ENCODE measurements around the gene RGS13. TPM values are rescaled to one million over a fixed set of nuclear protein-coding genes. Genes with fewer than 3 reads are reported as not detected.

The RGS13 gene
- total RNA-seq, 1 donor from 2014 or later = 0.22 TPM

- no peaks in the 10 kb centered on the region for H3K36me3 ChIP-seq
- no peak for TF ChIP-seq CTCF (IDR thresholded peaks at IDR 0.05; ENCODE audit: borderline replicate concordance)
- no peak overlapping the region for H3K27ac ChIP-seq (replicated peaks)
- DNase-seq = no peak
- H3K4me3 ChIP-seq = no peak overlapping the region
- H3K27me3 ChIP-seq (ENCODE audit: low read depth) = no peaks in the 10 kb centered on the region
- H3K4me1 ChIP-seq = no peaks in the 10 kb centered on the region
- intact Hi-C loops (cut with micrococcal nuclease) = no loop called here
- H3K9me3 ChIP-seq (replicated peaks) = no peaks in the 10 kb centered on the region
Measured at GRCh38 chr1:192592981-192593708, 42.8 kb upstream of the RGS13 start.

GRCh38 chr1:192595299-192595698 is 40.6 kb upstream of the RGS13 start:
- no peaks in the 10 kb centered on the region for H3K9me3 ChIP-seq (replicated peaks)
- DNase-seq = no peak
- intact Hi-C loops (cut with micrococcal nuclease) = no loop called here
- no peak overlapping the region for H3K27ac ChIP-seq (replicated peaks)
- H3K27me3 ChIP-seq (ENCODE audit: low read depth) = no peaks in the 10 kb centered on the region
- H3K36me3 ChIP-seq = no peaks in the 10 kb centered on the region
- no peak for TF ChIP-seq CTCF (IDR thresholded peaks at IDR 0.05; ENCODE audit: borderline replicate concordance)
- no peak overlapping the region for H3K4me3 ChIP-seq
- H3K4me1 ChIP-seq = no peaks in the 10 kb centered on the region

- H3K9me3 ChIP-seq (replicated peaks) = no peaks in the 10 kb centered on the region
- H3K4me3 ChIP-seq = no peak overlapping the region
- TF ChIP-seq CTCF (IDR thresholded peaks at IDR 0.05; ENCODE audit: borderline replicate concordance) = no peak
- DNase-seq = no peak
- no peaks in the 10 kb centered on the region for H3K4me1 ChIP-seq
- intact Hi-C loops (cut with micrococcal nuclease) = no loop called here
- no peaks in the 10 kb centered on the region for H3K27me3 ChIP-seq (ENCODE audit: low read depth)
- no peak overlapping the region for H3K27ac ChIP-seq (replicated peaks)
- H3K36me3 ChIP-seq = no peaks in the 10 kb centered on the region
Measured at GRCh38 chr1:192598589-192598988, 37.4 kb upstream of the RGS13 start.

GRCh38 chr1:192600275-192600674 is 35.7 kb upstream of the RGS13 start:
- no peaks in the 10 kb centered on the region for H3K9me3 ChIP-seq (replicated peaks)
- no peak for TF ChIP-seq CTCF (IDR thresholded peaks at IDR 0.05; ENCODE audit: borderline replicate concordance)
- H3K4me3 ChIP-seq = no peak overlapping the region
- no peaks in the 10 kb centered on the region for H3K27me3 ChIP-seq (ENCODE audit: low read depth)
- DNase-seq = no peak
- H3K27ac ChIP-seq (replicated peaks) = no peak overlapping the region
- H3K4me1 ChIP-seq = no peaks in the 10 kb centered on the region
- intact Hi-C loops (cut with micrococcal nuclease) = loop anchor here (10.0 kb wide), 1 partner anchor 125 kb away; no protein-coding TSS in a partner anchor
- H3K36me3 ChIP-seq = no peaks in the 10 kb centered on the region

GRCh38 chr1:192601143-192601542 is 34.8 kb upstream of the RGS13 start:
- Histone ChIP-seq H3K27me3 (ENCODE audit: low read depth) (no peaks in the 10 kb centered on the region), H3K4me3 (no peak overlapping the region), H3K9me3 (replicated peaks) (no peaks in the 10 kb centered on the region), H3K36me3 (no peaks in the 10 kb centered on the region), H3K27ac (replicated peaks) (no peak overlapping the region), H3K4me1 (no peaks in the 10 kb centered on the region)
- intact Hi-C loops (cut with micrococcal nuclease) = loop anchor here (10.0 kb wide), 1 partner anchor 126 kb away; no protein-coding TSS in a partner anchor
- TF ChIP-seq CTCF (IDR thresholded peaks at IDR 0.05; ENCODE audit: borderline replicate concordance) = no peak
- no peak for DNase-seq
